ENCODE results near the gene TSEN15. TPM values are rescaled to one million over a fixed set of nuclear protein-coding genes. Genes with fewer than 3 reads are reported as not detected.
"Not testable (repeated sequence)": the region's sequence is repeated elsewhere in the genome, so short reads cannot be mapped to it uniquely, and the experiment has no call there.

TSEN15 gene
- total RNA-seq, 1 donor from 2014 or later, result 52.4 TPM

DNA sequence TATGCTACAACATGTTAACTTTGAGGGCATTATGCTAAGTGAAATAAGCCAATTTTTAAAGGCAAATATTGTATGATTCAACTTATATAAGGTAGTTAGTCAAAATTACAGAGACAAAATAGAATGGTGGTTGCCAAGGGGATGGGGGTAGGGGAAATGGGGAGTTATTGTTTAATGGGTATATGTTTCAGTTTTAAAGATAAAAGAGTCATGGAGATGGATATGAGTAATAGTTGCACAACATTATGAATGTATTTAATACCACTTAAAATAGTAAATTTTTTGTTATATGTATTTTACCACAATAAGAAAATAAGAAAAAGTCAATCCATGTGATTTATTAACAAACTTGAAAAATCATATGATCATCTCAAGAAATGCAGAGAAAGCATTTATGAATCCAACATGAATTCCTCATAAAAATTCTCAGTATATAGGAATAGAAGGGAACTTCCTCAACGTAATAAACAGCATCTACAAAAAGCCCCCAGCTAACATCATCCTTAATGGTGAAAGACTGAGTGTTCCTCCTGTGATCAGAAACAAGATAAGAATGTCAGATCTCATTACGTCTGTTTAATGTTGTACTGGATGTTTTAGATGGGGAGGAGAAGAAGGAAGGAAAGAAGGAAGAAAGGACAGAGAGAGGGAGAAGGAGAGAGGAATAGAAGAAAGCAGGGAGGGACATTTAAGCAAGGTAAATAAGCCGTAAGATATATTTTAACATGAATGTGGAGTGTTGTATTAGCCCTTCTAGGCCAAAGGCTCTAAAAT lies 6.7 kb upstream of the TSEN15 start:
- FAIRE-seq, result no peak
- H3K27me3 ChIP-seq (ENCODE audit: control insufficient read depth, insufficient read depth, low read length), result peaks cover 2% of the 10 kb centered on the region
- TF ChIP-seq, protein P1, sequence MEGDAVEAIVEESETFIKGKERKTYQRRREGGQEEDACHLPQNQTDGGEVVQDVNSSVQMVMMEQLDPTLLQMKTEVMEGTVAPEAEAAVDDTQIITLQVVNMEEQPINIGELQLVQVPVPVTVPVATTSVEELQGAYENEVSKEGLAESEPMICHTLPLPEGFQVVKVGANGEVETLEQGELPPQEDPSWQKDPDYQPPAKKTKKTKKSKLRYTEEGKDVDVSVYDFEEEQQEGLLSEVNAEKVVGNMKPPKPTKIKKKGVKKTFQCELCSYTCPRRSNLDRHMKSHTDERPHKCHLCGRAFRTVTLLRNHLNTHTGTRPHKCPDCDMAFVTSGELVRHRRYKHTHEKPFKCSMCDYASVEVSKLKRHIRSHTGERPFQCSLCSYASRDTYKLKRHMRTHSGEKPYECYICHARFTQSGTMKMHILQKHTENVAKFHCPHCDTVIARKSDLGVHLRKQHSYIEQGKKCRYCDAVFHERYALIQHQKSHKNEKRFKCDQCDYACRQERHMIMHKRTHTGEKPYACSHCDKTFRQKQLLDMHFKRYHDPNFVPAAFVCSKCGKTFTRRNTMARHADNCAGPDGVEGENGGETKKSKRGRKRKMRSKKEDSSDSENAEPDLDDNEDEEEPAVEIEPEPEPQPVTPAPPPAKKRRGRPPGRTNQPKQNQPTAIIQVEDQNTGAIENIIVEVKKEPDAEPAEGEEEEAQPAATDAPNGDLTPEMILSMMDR (IDR thresholded peaks at IDR 0.05; ENCODE audit: insufficient read depth, low read length, severe bottlenecking), result no peak

DNA sequence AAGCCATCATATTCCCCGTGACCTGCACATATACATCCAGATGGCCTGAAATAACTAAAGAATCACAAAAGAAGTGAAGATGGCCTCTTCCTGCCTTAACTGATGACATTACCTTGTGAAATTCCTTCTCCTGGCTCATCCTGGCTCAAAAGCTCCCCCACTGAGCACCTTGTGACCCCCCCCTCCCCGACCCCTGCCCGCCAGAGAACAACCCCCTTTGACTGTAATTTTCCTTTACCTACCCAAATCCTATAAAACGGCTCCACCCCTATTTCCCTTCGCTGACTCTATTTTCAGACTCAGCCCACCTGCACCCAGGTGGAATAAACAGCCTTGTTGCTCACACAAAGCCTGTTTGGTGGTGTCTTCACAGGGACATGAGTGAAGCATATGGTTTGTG lies 4.0 kb upstream of the TSEN15 start:
- not testable (repeated sequence) for H3K27me3 ChIP-seq (ENCODE audit: control insufficient read depth, insufficient read depth, low read length); H3K36me3 ChIP-seq (ENCODE audit: control insufficient read depth, insufficient read depth, low read length); H3K4me3 ChIP-seq (ENCODE audit: low read depth, low read length); DNase-seq (ENCODE audit: low read depth); FAIRE-seq

More for the DNA sequence above, 6.7 kb upstream of the TSEN15 start:
- no peak overlapping the region for H3K4me3 ChIP-seq (ENCODE audit: low read depth, low read length)
- no peaks in the 10 kb centered on the region for H3K36me3 ChIP-seq (ENCODE audit: control insufficient read depth, insufficient read depth, low read length)
- DNase-seq (ENCODE audit: low read depth), result no peak

DNA sequence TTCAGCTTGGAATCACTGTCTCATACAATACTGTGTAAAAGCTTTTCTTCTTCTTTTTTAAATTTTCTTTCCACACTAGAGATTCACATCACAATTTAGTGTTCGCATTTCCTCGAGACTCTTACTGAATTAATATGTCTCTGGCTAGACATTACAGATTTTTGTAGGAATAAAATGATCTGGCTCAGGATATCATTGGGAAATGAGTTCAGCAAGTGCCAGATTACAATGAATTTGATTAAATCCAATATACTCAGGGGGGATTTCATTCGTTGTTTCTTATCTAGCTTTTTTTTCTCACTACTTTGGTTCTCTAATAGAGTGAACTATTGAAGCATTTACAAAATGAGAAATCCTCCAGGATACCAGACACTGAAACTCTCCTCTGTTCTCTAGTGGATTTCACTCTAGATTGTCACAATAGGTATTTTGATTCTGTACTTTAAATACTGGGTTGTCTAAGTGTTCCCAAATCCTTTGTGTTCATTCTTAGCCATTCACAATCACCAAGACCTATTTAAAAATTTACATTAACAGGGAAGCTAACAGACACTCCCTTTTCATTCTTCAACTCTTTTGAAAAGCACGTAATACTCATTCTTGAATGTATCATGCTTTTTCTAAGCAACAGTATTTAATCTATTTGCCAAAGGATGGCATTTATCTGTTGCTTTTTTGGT lies 2.8 kb upstream of the TSEN15 start:
- no peak for DNase-seq (ENCODE audit: low read depth)
- no peaks in the 10 kb centered on the region for H3K27me3 ChIP-seq (ENCODE audit: control insufficient read depth, insufficient read depth, low read length)
- no peak for FAIRE-seq
- TF ChIP-seq, protein P1 (IDR thresholded peaks at IDR 0.05; ENCODE audit: insufficient read depth, low read length, severe bottlenecking), result no peak
- no peak overlapping the region for H3K4me3 ChIP-seq (ENCODE audit: low read depth, low read length)
- H3K36me3 ChIP-seq (ENCODE audit: control insufficient read depth, insufficient read depth, low read length), result no peaks in the 10 kb centered on the region

DNA sequence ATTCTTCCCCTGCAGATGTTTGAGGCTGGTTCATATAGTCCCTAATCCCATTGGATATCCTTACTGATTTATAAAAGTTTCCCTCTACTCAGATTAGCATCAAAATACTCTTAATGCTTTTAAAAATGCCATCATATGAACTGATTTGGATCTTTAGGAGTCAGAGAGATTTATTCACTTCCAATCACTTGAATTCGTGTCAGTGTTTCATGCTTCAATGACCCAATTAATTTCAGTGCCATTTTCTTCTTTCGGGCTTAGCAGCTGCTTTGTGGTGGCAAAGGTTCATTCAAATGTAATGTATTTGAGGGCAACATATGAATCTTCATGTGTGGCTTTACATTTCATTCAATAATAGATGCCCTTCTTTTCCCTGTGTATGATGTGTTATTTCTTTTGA lies 2.2 kb upstream of the TSEN15 start:
- Histone ChIP-seq H3K36me3 (ENCODE audit: control insufficient read depth, insufficient read depth, low read length) (no peaks in the 10 kb centered on the region), H3K4me3 (ENCODE audit: low read depth, low read length) (no peak overlapping the region), H3K27me3 (ENCODE audit: control insufficient read depth, insufficient read depth, low read length) (no peaks in the 10 kb centered on the region)
- TF ChIP-seq, protein P1 (IDR thresholded peaks at IDR 0.05; ENCODE audit: insufficient read depth, low read length, severe bottlenecking), result no peak
- no peak for FAIRE-seq
- DNase-seq (ENCODE audit: low read depth), result no peak

DNA sequence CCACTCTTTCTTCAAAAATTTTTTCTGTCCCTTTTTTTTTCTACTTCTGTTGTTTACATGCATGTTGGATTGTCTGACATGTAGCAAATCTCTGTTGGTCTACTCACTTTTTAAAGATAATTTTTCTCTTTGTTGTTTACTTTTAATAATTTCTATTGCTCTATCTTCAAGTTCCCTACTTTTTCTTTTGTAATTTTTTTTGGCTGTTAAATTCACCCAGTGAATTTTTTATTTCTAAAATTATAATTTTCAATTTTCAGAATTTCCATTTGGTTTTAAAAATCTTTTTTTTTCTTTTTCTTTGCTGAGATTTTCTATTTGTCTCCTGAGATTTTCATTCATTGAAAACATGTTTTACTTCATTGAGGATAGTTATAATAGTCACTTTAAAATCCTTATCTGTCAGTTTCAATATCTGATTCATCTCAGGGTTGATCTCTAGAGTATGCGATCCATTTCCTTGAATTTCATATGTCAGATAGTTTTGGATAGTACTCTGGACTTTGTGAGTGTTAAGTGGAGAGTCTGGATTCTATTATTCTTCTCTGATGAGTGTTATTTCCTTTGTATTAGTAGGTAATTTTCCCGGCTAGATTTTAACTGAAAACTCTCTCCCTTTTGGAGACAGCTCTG lies 1.6 kb upstream of the TSEN15 start:
- DNase-seq (ENCODE audit: low read depth), result no peak
- TF ChIP-seq, protein P1 (IDR thresholded peaks at IDR 0.05; ENCODE audit: insufficient read depth, low read length, severe bottlenecking), result no peak
- Histone ChIP-seq H3K4me3 (ENCODE audit: low read depth, low read length) (no peak overlapping the region), H3K36me3 (ENCODE audit: control insufficient read depth, insufficient read depth, low read length) (peaks cover under 1% of the 10 kb centered on the region), H3K27me3 (ENCODE audit: control insufficient read depth, insufficient read depth, low read length) (no peaks in the 10 kb centered on the region)
- no peak for FAIRE-seq

DNA sequence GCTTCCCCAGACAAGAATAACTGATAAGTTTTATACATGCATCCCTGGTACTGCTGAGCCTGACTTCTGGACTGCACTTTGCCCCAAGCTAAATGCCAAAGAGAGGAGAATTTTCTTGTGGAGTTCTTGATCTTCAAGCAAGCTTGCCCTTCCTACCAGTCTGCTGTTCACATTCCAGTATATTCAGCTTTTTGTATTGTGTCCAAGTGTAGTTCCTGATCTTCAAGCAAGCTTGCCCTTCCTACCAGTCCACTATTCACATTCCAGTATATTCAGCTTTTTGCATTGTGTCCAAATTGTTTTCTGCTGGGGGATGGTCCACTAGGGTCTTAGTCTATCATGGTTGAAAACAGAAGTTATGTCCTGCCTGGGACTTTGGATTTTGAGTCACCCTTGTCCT lies 894 bp upstream of the TSEN15 start:
- Histone ChIP-seq H3K4me3 (ENCODE audit: low read depth, low read length) (no peak overlapping the region), H3K36me3 (ENCODE audit: control insufficient read depth, insufficient read depth, low read length) (peaks cover 3% of the 10 kb centered on the region), H3K27me3 (ENCODE audit: control insufficient read depth, insufficient read depth, low read length) (no peaks in the 10 kb centered on the region)
- DNase-seq (ENCODE audit: low read depth) (no peak), FAIRE-seq (no peak)
- TF ChIP-seq, protein P1 (IDR thresholded peaks at IDR 0.05; ENCODE audit: insufficient read depth, low read length, severe bottlenecking), result no peak

Measured in bronchial epithelial cell (primary cell).